H9 (cell line): ENCODE results near the gene GYG1. TPM values are rescaled to one million over a fixed set of nuclear protein-coding genes. Genes with fewer than 3 reads are reported as not detected.

ENCODE experiments used
- DNase-seq: peaks from one replicate; pipeline ENCODE4 v3.0.0-alpha.2; 2017
- H2AFZ ChIP-seq: one replicate; pipeline ENCODE4 v1.6.1; 2013; ENCODE audit warnings: mild to moderate bottlenecking, low read length, control low read depth, moderate library complexity
- H2AK5ac ChIP-seq: 2 replicates; pipeline ENCODE4 v1.6.1; 2013; ENCODE audit warnings: low read length, control low read depth, mixed read lengths; ENCODE audit not compliant: insufficient read length
- H2BK120ac ChIP-seq: one replicate; pipeline ENCODE4 v1.6.1; 2013; ENCODE audit warnings: low read depth, mild to moderate bottlenecking, low read length, control low read depth, inconsistent platforms; ENCODE audit not compliant: poor library complexity, severe bottlenecking
- H2BK12ac ChIP-seq: 2 replicates; pipeline ENCODE4 v1.6.1; 2013; ENCODE audit warnings: low read length, control low read depth, mixed read lengths, low read depth; ENCODE audit not compliant: insufficient read length
- H2BK15ac ChIP-seq: 2 replicates; pipeline ENCODE4 v1.6.1; 2013; ENCODE audit warnings: low read depth, low read length, control low read depth
- H2BK20ac ChIP-seq: one replicate; pipeline ENCODE4 v1.6.1; 2013; ENCODE audit warnings: low read depth, mild to moderate bottlenecking, low read length, control low read depth, inconsistent platforms; ENCODE audit not compliant: poor library complexity, severe bottlenecking
- H2BK5ac ChIP-seq: 2 replicates; pipeline ENCODE4 v1.6.1; 2013; ENCODE audit warnings: low read length, control low read depth, mixed read lengths; ENCODE audit not compliant: insufficient read length
- H3K14ac ChIP-seq: 2 replicates; pipeline ENCODE4 v1.6.1; 2013; ENCODE audit warnings: low read length, control low read depth; ENCODE audit not compliant: insufficient read depth
- H3K18ac ChIP-seq: 2 replicates; pipeline ENCODE4 v1.6.1; 2013; ENCODE audit warnings: low read depth, mild to moderate bottlenecking, mixed read lengths, low read length, control low read depth; ENCODE audit not compliant: insufficient read length
- H3K23ac ChIP-seq: 2 replicates; pipeline ENCODE4 v1.6.1; 2013; ENCODE audit warnings: low read length, control low read depth, mixed read lengths, low read depth; ENCODE audit not compliant: insufficient read length
- H3K23me2 ChIP-seq: 2 replicates; pipeline ENCODE4 v1.6.1; 2013; ENCODE audit warnings: low read depth, mild to moderate bottlenecking, mixed read lengths, low read length, control low read depth; ENCODE audit not compliant: insufficient read length, poor library complexity, severe bottlenecking
- H3K27ac ChIP-seq: 2 replicates; pipeline ENCODE4 v1.5.1; 2013; ENCODE audit warnings: low read length, control low read depth, mixed read lengths, low read depth; ENCODE audit not compliant: insufficient read length
- H3K27me3 ChIP-seq: 2 replicates; pipeline ENCODE4 v1.6.1; 2013; ENCODE audit warnings: low read length, control low read depth, inconsistent platforms; ENCODE audit not compliant: insufficient read depth
- H3K4ac ChIP-seq: 2 replicates; pipeline ENCODE4 v1.6.1; 2013; ENCODE audit warnings: low read depth, mild to moderate bottlenecking, control low read depth, inconsistent platforms, low read length, moderate library complexity
- H3K4me1 ChIP-seq: 2 replicates; pipeline ENCODE4 v1.6.1; 2013; ENCODE audit warnings: low read length, control low read depth, inconsistent platforms; ENCODE audit not compliant: insufficient read depth
- H3K4me2 ChIP-seq: 2 replicates; pipeline ENCODE4 v1.6.1; 2013; ENCODE audit warnings: low read length, control low read depth, mixed read lengths; ENCODE audit not compliant: insufficient read length, insufficient read depth
- H3K56ac ChIP-seq: 2 replicates; pipeline ENCODE4 v1.6.1; 2013; ENCODE audit warnings: low read depth, mild to moderate bottlenecking, mixed read lengths, low read length, control low read depth; ENCODE audit not compliant: insufficient read length
- H3K79me1 ChIP-seq: 2 replicates; pipeline ENCODE4 v1.6.1; 2013; ENCODE audit warnings: low read depth, mild to moderate bottlenecking, moderate library complexity, low read length, control low read depth, inconsistent platforms; ENCODE audit not compliant: insufficient read depth, poor library complexity, severe bottlenecking
- H3K79me2 ChIP-seq: 2 replicates; pipeline ENCODE4 v1.6.1; 2013; ENCODE audit warnings: low read length, control low read depth, inconsistent platforms; ENCODE audit not compliant: insufficient read depth
- H3K9ac ChIP-seq: 2 replicates; pipeline ENCODE4 v1.6.1; 2013; ENCODE audit warnings: low read length, control low read depth, mixed read lengths; ENCODE audit not compliant: insufficient read length; ENCODE audit errors: extremely low read depth
- H3K9me3 ChIP-seq: one replicate; pipeline ENCODE4 v1.6.1; 2013; ENCODE audit warnings: low read depth, low read length, inconsistent platforms; ENCODE audit not compliant: control insufficient read depth
- H3T11ph ChIP-seq: one replicate; pipeline ENCODE4 v1.6.1; 2013; ENCODE audit warnings: mild to moderate bottlenecking, low read length, control low read depth, inconsistent platforms
- H4K20me1 ChIP-seq: one replicate; pipeline ENCODE4 v1.6.1; 2013; ENCODE audit not compliant: control insufficient read depth, insufficient read length, insufficient read depth
- H4K5ac ChIP-seq: 2 replicates; pipeline ENCODE4 v1.6.1; 2013; ENCODE audit warnings: low read depth, mild to moderate bottlenecking, mixed read lengths, low read length, control low read depth; ENCODE audit not compliant: insufficient read length
- H4K8ac ChIP-seq: replicated peaks from 2 replicates; pipeline ENCODE4 v1.6.1; 2013; ENCODE audit warnings: low read length, control low read depth, mixed read lengths, low read depth; ENCODE audit not compliant: insufficient read length
- H4K91ac ChIP-seq: 2 replicates; pipeline ENCODE4 v1.6.1; 2013; ENCODE audit warnings: low read depth, mild to moderate bottlenecking, moderate library complexity, mixed read lengths, low read length, control low read depth; ENCODE audit not compliant: insufficient read length
- H3K27ac Mint-ChIP-seq, 3 experiments: 2 replicates in 2 of 3; 3 replicates in 1 of 3; pipeline ENCODE4 v1.8.0; 2020 to 2021; ENCODE audit warnings: mixed read lengths in 3 of 3, mild to moderate bottlenecking in 1 of 3, moderate library complexity in 1 of 3
- H3K27me3 Mint-ChIP-seq: 2 replicates; pipeline ENCODE4 v1.8.0; 2021; ENCODE audit warnings: low read depth, mild to moderate bottlenecking, moderate library complexity, mixed read lengths
- H3K36me3 Mint-ChIP-seq, 3 experiments: 2 replicates in 2 of 3; 3 replicates in 1 of 3; pipeline ENCODE4 v1.8.0; 2020 to 2021; ENCODE audit warnings: low read depth in 3 of 3, mixed read lengths in 3 of 3; ENCODE audit not compliant: insufficient read depth in 1 of 3
- H3K4me1 Mint-ChIP-seq, 2 experiments: 2 replicates each; pipeline ENCODE4 v1.8.0; 2020; ENCODE audit warnings: mixed read lengths in 2 of 2
- H3K4me3 Mint-ChIP-seq, 2 experiments: 2 replicates in 1 of 2; 3 replicates in 1 of 2; pipeline ENCODE4 v1.8.0; 2020 to 2021; ENCODE audit warnings: mild to moderate bottlenecking in 2 of 2, mixed read lengths in 2 of 2, moderate library complexity in 1 of 2
- H3K9me3 Mint-ChIP-seq, 2 experiments: 2 replicates in 1 of 2; 3 replicates in 1 of 2; pipeline ENCODE4 v1.8.0; 2020; ENCODE audit warnings: mild to moderate bottlenecking in 2 of 2, mixed read lengths in 2 of 2, moderate library complexity in 1 of 2
- WGBS: extraction: QIAGEN DNeasy Blood & Tissue Kit; methylation state at CpG from one replicate; pipeline ENCODE4 v1.1.7; 2013; ENCODE audit warnings: missing lambda C conversion rate, low lambda C conversion rate, mixed read lengths; ENCODE audit not compliant: insufficient read length; ENCODE audit errors: extremely low coverage; 5-methylcytosine and 5-hydroxymethylcytosine counted together
- total RNA-seq: library from RNA; stranded (reverse); gene quantifications from 2 replicates; pipeline ENCODE4 v1.2.1, GENCODE V29; 2021
- TF ChIP-seq, protein P1 (sequence below): fragments of 200-600 bp; sonication (generic); conservative IDR thresholded peaks from 3 replicates; pipeline ENCODE4 v1.8.0; 2021; ENCODE audit warnings: antibody characterized with exemption, mild to moderate bottlenecking

GYG1 gene
- total RNA-seq, 1 experiment from 2014 or later = 31.5 TPM

DNA sequence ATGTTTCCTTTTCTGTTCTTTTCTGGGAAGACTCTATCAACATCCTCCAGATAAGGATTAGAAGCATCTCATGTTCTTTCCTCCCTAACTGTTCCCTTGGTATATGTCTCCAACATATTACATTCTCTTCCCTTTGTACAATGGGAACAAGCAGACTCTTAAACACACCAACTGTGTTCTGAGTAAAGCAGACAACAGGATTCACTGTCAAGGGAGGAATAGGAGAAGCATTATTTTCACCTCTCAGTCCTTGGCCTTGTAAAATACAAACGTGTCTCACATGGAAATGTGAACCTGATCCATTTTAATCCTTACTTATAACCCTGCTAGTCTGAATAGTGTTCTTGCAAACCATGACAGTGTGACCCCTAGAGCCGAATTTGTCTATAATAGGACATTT is 19.6 kb downstream of the GYG1 start:
- Histone ChIP-seq H3K14ac (no peak overlapping the region), H3K4me2 (no peak overlapping the region), H4K5ac (no peak overlapping the region), H3K23me2 (no peaks in the 10 kb centered on the region), H2BK15ac (no peak overlapping the region), H3K9me3 (no peaks in the 10 kb centered on the region), H3K4me1 (peaks cover 3% of the 10 kb centered on the region; the same call in 1 of the 2 replicates), H2AK5ac (no peak overlapping the region), H2BK20ac (no peak overlapping the region), H4K20me1 (no peaks in the 10 kb centered on the region), H2BK5ac (peak overlapping the region; percentile 57), H2AFZ (no peak overlapping the region), H3K18ac (no peak overlapping the region), H3K27ac (no peak overlapping the region), H2BK12ac (no peak overlapping the region), H3K27me3 (no peaks in the 10 kb centered on the region), H3K4ac (no peak overlapping the region), H4K91ac (no peak overlapping the region), H3K79me1 (no peaks in the 10 kb centered on the region), H3K79me2 (no peaks in the 10 kb centered on the region), H2BK120ac (no peak overlapping the region), H3K56ac (no peak overlapping the region), H3K23ac (no peak overlapping the region), H3K9ac (no peak overlapping the region), H3T11ph (no peak overlapping the region), H4K8ac (no peak overlapping the region)
- no peak overlapping the region for H3K27ac Mint-ChIP-seq
- no peaks in the 10 kb centered on the region for H3K27me3 Mint-ChIP-seq
- TF ChIP-seq, protein P1, sequence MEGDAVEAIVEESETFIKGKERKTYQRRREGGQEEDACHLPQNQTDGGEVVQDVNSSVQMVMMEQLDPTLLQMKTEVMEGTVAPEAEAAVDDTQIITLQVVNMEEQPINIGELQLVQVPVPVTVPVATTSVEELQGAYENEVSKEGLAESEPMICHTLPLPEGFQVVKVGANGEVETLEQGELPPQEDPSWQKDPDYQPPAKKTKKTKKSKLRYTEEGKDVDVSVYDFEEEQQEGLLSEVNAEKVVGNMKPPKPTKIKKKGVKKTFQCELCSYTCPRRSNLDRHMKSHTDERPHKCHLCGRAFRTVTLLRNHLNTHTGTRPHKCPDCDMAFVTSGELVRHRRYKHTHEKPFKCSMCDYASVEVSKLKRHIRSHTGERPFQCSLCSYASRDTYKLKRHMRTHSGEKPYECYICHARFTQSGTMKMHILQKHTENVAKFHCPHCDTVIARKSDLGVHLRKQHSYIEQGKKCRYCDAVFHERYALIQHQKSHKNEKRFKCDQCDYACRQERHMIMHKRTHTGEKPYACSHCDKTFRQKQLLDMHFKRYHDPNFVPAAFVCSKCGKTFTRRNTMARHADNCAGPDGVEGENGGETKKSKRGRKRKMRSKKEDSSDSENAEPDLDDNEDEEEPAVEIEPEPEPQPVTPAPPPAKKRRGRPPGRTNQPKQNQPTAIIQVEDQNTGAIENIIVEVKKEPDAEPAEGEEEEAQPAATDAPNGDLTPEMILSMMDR = no peak
- no peak for DNase-seq
- H3K4me3 Mint-ChIP-seq = no peak overlapping the region
- H3K9me3 Mint-ChIP-seq = no peaks in the 10 kb centered on the region
- H3K36me3 Mint-ChIP-seq = peaks cover 7 to 45% (median 28%) of the 10 kb centered on the region in 3 experiments
- WGBS = no CpG with 5 or more reads among the region's 2 CpGs
- H3K4me1 Mint-ChIP-seq = peaks cover 10% of the 10 kb centered on the region in 2 experiments
